Ovary (tissue), 9 donors: ENCODE results near the gene ARHGEF28. TPM values are rescaled to one million over a fixed set of nuclear protein-coding genes. Genes with fewer than 3 reads are reported as not detected.

ENCODE experiments used
- DNase-seq, 5 donors: peaks; one replicate each; pipeline ENCODE4 v3.0.0-alpha.2; 2019 to 2020
- H3K27ac ChIP-seq, 2 donors: fragments of 200-600 bp; one replicate each; pipeline versions ENCODE4 v1.5.1 to v1.8.0; 2019 to 2022
- H3K27me3 ChIP-seq: fragments of 200-600 bp; one replicate; pipeline ENCODE4 v1.8.0; 2022
- H3K36me3 ChIP-seq: fragments of 200-600 bp; sonication (generic); one replicate; pipeline ENCODE4 v1.5.1; 2019
- H3K4me1 ChIP-seq: one replicate; pipeline ENCODE4 v1.8.1; 2013; ENCODE audit warnings: mild to moderate bottlenecking, moderate library complexity; ENCODE audit not compliant: insufficient read depth
- H3K4me3 ChIP-seq: fragments of 200-600 bp; sonication (generic); one replicate; pipeline ENCODE4 v1.5.1; 2017
- H3K9me3 ChIP-seq, 2 donors: fragments of 200-600 bp in 1 of 2; sonication (generic) in 1 of 2; one replicate each; pipeline versions ENCODE4 v1.5.1 to v1.8.1; 2013 to 2019; ENCODE audit warnings: mild to moderate bottlenecking in 1 of 2, moderate library complexity in 1 of 2
- CTCF ChIP-seq, 3 donors: fragments of 450-650 bp in 2 of 3; fragments of 200-600 bp in 1 of 3; IDR thresholded peaks; one replicate each; pipeline versions ENCODE4 v1.5.1 to v1.8.0; 2016 to 2022; ENCODE audit warnings: antibody characterized with exemption in 3 of 3, mild to moderate bottlenecking in 1 of 3
- EP300 ChIP-seq: sonication (generic); formaldehyde crosslinking; IDR thresholded peaks from one replicate; pipeline ENCODE4 v1.6.1; 2017; ENCODE audit warnings: antibody characterized with exemption
- POLR2A ChIP-seq: fragments of 450-650 bp; IDR thresholded peaks from one replicate; pipeline ENCODE4 v1.6.1; 2017; ENCODE audit warnings: antibody characterized with exemption, mild to moderate bottlenecking, moderate library complexity
- WGBS, 3 donors: extraction: QIAGEN DNeasy Blood & Tissue Kit in 1 of 3; methylation state at CpG; one replicate each; pipeline versions ENCODE4 v1.1.5 to v1.1.7; 2013 to 2017; 5-methylcytosine and 5-hydroxymethylcytosine counted together
- intact Hi-C, 4 donors: fragments of 100-400 bp; cut with DNase I; formaldehyde crosslinking; loops; one replicate each; pipeline versions ENCODE4 v1.11.0 to v1.15.1; 2022 to 2023
- polyA plus RNA-seq, 2 donors: library from polyadenylated mRNA; stranded (reverse); fragments of 200-250 nt in 1 of 2; fragments of 350-450 nt in 1 of 2; fragmentation: Illumina TruSeq in 1 of 2; extraction: RNeasy Lipid Tissue Mini Kit (QIAGEN cat#74804) in 1 of 2; gene quantifications; one replicate each; pipeline ENCODE4 v1.2.3, GENCODE V29; 2013 to 2014
- total RNA-seq, 7 donors: library from RNA; depleted of rRNA in 2 of 7; stranded (reverse); fragments of >200 nt in 2 of 7; fragmentation: NEBNext Ultra II Directional in 3 of 7; extraction: Animal tissue kit (Norgen Biotek cat#: 25700) in 3 of 7; gene quantifications; one replicate each; pipeline versions ENCODE4 v1.1.0 to v1.2.4, GENCODE V29; 2016 to 2023
- donor health status: DM: no; HTN: no; CAD: no; lungs with moderate emphysema.
- donor health status: DM: no; HTN: no; CAD: no.
- donor health status: Bipolar disorder and iron deficiency.
- donor health status: DM: yes; HTN: yes; CAD: no.
- donor health status: DM: no; HTN: no; CAD: no.
- donor health status: DM: yes; HTN: yes; CAD: no.

Gene ARHGEF28
- total and polyA plus RNA-seq, 9 donors, result 21.5 to 75.6 (median 35.0) TPM

GRCh38 chr5:73716284-73716808 is 90.3 kb downstream of the ARHGEF28 start:
- H3K27me3 ChIP-seq, result no peaks in the 10 kb centered on the region
- H3K4me1 ChIP-seq, result peaks cover 16% of the 10 kb centered on the region
- intact Hi-C loops, result no loop called here
- TF ChIP-seq CTCF (IDR thresholded peaks at IDR 0.05) (no peak), EP300 (no peak), POLR2A (no peak)
- H3K9me3 ChIP-seq, result no peaks in the 10 kb centered on the region
- WGBS, 3 donors, result 95 to 99% (median 99%) methylated on average over 3 of the region's 3 CpGs
- no peak for DNase-seq
- no peaks in the 10 kb centered on the region for H3K36me3 ChIP-seq
- H3K27ac ChIP-seq, result no peak overlapping the region
- no peak overlapping the region for H3K4me3 ChIP-seq

- no peak overlapping the region for H3K27ac ChIP-seq
- no peak overlapping the region for H3K4me3 ChIP-seq
- WGBS, 3 donors, result 93 to 100% (median 94%) methylated on average over 3 of the region's 3 CpGs
- intact Hi-C loops, result no loop called here
- H3K4me1 ChIP-seq, result peaks cover 13% of the 10 kb centered on the region
- no peak for DNase-seq
- no peaks in the 10 kb centered on the region for H3K9me3 ChIP-seq
- no peaks in the 10 kb centered on the region for H3K27me3 ChIP-seq
- TF ChIP-seq CTCF (IDR thresholded peaks at IDR 0.05), result no peak
- TF ChIP-seq EP300, result no peak
- no peak for TF ChIP-seq POLR2A
- H3K36me3 ChIP-seq, result no peaks in the 10 kb centered on the region
These were observed 92.8 kb downstream of the ARHGEF28 start for GRCh38 chr5:73718762-73719161.

- H3K27ac ChIP-seq, result no peak overlapping the region
- H3K4me1 ChIP-seq, result peaks cover 8% of the 10 kb centered on the region
- H3K4me3 ChIP-seq, result no peak overlapping the region
- H3K9me3 ChIP-seq, result no peaks in the 10 kb centered on the region
- intact Hi-C loops, result no loop called here
- TF ChIP-seq CTCF (IDR thresholded peaks at IDR 0.05) (no peak), POLR2A (no peak), EP300 (no peak)
- no peaks in the 10 kb centered on the region for H3K36me3 ChIP-seq
- 66 to 77% (median 72%) methylated on average over 3 of the region's 3 CpGs for WGBS, 3 donors
- DNase-seq, result no peak
- H3K27me3 ChIP-seq, result no peaks in the 10 kb centered on the region
These were observed 93.6 kb downstream of the ARHGEF28 start for GRCh38 chr5:73719632-73720031.

- WGBS, 3 donors, result 4 to 5% (median 5%) methylated on average over 1 of the region's 1 CpG
- no peaks in the 10 kb centered on the region for H3K36me3 ChIP-seq
- H3K9me3 ChIP-seq, result no peaks in the 10 kb centered on the region
- no peak for DNase-seq
- H3K27ac ChIP-seq, result no peak overlapping the region
- intact Hi-C loops, result no loop called here
- H3K4me3 ChIP-seq, result no peak overlapping the region
- no peak for TF ChIP-seq CTCF (IDR thresholded peaks at IDR 0.05)
- no peak for TF ChIP-seq EP300
- TF ChIP-seq POLR2A, result no peak
- H3K4me1 ChIP-seq, result peaks cover 8% of the 10 kb centered on the region
- no peaks in the 10 kb centered on the region for H3K27me3 ChIP-seq
These were observed 96.2 kb downstream of the ARHGEF28 start for GRCh38 chr5:73722231-73722630.
